Measurements from ENCODE around the gene CASP8. TPM values are rescaled to one million over a fixed set of nuclear protein-coding genes. Genes with fewer than 3 reads are reported as not detected.

The CASP8 gene
- total and polyA plus RNA-seq, 2 of the 13 experiments (the other 11 are each of a cell fraction or from before 2014, with no cell fraction given), result 25.0 to 52.8 TPM

DNA sequence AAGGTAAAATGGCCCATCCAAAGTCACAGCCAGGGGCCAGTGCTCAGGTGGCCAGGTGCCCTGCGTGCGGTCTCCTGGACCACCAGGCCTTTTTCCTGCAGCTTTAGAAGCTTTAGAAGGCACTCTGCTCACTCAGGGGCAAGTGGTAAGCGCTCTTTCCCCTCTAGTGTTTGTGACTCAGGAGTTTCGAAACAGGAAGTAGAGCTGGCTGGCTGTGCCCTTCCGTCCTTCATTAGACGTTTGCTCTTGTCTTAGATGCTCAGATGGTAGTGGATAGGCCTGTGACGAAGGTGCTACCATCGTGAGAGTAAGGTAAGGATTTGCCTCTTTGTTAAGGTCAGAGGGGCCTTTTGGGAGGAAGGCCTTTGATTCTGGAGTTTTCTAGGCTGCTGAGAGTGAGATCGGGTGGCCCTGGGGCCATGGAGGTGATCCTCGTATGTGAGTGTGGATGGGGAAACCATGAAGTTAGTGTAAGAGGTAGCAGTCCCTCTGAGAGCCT lies at the start of gene CASP8 (continued):
- TF ChIP-seq GFI1 (CRISPR knock-in tag; IDR thresholded peaks at IDR 0.05; ENCODE audit: borderline replicate concordance) (0 out of 2 replicates have a peak, but pooled peaks have one; percentile 47), SALL1 (CRISPR knock-in tag; IDR thresholded peaks at IDR 0.05) (peak; percentile 42), AGO2 (optimal IDR thresholded peaks at IDR 0.05; ENCODE audit: low read depth, low read length) (no peak), PREB (CRISPR knock-in tag; IDR thresholded peaks at IDR 0.05) (no peak), ZNF772 (CRISPR knock-in tag; IDR thresholded peaks at IDR 0.05) (peak; percentile 82), ZNF768 (CRISPR knock-in tag; IDR thresholded peaks at IDR 0.05) (no peak), JARID2 (CRISPR knock-in tag; IDR thresholded peaks at IDR 0.05; ENCODE audit: insufficient replicate concordance) (no peak), EED (CRISPR knock-in tag; IDR thresholded peaks at IDR 0.05) (peak; percentile 55; the same call in 1 of the 2 replicates), PAWR (CRISPR knock-in tag; IDR thresholded peaks at IDR 0.05; ENCODE audit: borderline replicate concordance) (no peak), PRDM10 (CRISPR knock-in tag; IDR thresholded peaks at IDR 0.05; ENCODE audit: low read depth) (no peak)
- TF ChIP-seq, protein P1, sequence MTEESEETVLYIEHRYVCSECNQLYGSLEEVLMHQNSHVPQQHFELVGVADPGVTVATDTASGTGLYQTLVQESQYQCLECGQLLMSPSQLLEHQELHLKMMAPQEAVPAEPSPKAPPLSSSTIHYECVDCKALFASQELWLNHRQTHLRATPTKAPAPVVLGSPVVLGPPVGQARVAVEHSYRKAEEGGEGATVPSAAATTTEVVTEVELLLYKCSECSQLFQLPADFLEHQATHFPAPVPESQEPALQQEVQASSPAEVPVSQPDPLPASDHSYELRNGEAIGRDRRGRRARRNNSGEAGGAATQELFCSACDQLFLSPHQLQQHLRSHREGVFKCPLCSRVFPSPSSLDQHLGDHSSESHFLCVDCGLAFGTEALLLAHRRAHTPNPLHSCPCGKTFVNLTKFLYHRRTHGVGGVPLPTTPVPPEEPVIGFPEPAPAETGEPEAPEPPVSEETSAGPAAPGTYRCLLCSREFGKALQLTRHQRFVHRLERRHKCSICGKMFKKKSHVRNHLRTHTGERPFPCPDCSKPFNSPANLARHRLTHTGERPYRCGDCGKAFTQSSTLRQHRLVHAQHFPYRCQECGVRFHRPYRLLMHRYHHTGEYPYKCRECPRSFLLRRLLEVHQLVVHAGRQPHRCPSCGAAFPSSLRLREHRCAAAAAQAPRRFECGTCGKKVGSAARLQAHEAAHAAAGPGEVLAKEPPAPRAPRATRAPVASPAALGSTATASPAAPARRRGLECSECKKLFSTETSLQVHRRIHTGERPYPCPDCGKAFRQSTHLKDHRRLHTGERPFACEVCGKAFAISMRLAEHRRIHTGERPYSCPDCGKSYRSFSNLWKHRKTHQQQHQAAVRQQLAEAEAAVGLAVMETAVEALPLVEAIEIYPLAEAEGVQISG (CRISPR knock-in tag; IDR thresholded peaks at IDR 0.05), result peak; percentile 39; the same call in 1 of the 2 replicates
- TF ChIP-seq, protein P2, sequence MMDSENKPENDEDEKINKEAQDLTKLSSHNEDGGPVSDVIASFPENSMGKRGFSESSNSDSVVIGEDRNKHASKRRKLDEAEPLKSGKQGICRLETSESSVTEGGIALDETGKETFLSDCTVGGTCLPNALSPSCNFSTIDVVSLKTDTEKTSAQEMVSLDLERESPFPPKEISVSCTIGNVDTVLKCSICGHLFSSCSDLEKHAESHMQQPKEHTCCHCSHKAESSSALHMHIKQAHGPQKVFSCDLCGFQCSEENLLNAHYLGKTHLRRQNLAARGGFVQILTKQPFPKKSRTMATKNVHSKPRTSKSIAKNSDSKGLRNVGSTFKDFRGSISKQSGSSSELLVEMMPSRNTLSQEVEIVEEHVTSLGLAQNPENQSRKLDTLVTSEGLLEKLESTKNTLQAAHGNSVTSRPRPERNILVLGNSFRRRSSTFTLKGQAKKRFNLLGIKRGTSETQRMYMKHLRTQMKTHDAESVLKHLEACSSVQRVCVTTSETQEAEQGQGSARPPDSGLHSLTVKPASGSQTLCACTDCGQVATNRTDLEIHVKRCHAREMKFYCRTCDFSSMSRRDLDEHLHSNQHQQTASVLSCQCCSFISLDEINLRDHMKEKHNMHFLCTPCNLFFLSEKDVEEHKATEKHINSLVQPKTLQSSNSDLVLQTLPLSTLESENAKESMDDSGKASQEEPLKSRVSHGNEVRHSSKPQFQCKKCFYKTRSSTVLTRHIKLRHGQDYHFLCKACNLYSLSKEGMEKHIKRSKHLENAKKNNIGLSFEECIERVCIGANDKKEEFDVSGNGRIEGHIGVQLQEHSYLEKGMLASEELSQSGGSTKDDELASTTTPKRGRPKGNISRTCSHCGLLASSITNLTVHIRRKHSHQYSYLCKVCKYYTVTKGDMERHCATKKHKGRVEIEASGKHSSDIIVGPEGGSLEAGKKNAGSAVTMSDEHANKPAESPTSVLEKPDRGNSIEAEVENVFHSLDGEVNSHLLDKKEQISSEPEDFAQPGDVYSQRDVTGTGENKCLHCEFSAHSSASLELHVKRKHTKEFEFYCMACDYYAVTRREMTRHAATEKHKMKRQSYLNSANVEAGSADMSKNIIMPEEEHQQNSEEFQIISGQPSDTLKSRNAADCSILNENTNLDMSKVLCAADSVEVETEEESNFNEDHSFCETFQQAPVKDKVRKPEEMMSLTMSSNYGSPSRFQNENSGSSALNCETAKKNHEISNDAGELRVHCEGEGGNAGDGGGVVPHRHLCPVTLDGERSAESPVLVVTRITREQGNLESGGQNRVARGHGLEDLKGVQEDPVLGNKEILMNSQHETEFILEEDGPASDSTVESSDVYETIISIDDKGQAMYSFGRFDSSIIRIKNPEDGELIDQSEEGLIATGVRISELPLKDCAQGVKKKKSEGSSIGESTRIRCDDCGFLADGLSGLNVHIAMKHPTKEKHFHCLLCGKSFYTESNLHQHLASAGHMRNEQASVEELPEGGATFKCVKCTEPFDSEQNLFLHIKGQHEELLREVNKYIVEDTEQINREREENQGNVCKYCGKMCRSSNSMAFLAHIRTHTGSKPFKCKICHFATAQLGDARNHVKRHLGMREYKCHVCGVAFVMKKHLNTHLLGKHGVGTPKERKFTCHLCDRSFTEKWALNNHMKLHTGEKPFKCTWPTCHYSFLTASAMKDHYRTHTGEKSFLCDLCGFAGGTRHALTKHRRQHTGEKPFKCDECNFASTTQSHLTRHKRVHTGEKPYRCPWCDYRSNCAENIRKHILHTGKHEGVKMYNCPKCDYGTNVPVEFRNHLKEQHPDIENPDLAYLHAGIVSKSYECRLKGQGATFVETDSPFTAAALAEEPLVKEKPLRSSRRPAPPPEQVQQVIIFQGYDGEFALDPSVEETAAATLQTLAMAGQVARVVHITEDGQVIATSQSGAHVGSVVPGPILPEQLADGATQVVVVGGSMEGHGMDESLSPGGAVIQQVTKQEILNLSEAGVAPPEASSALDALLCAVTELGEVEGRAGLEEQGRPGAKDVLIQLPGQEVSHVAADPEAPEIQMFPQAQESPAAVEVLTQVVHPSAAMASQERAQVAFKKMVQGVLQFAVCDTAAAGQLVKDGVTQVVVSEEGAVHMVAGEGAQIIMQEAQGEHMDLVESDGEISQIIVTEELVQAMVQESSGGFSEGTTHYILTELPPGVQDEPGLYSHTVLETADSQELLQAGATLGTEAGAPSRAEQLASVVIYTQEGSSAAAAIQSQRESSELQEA (CRISPR knock-in tag; IDR thresholded peaks at IDR 0.05; ENCODE audit: not compliant biosample characterization), result peak; percentile 83

All from HepG2 (cell line).